SK-N-SH treated with all-trans-retinoic acid at 6 μM for 48 hours (cell line): ENCODE measurements around the gene MT1X.

Source experiments
- ATAC-seq: fragments of 200-7000 bp; cut with Tn5 transposase; 3 replicates; pipeline ENCODE4 v1.9.1; 2020; ENCODE audit warnings: mild to moderate bottlenecking, moderate library complexity
- ARNTL ChIP-seq: fragments of 450-650 bp; formaldehyde crosslinking; IDR thresholded peaks from 2 replicates; pipeline ENCODE4 v1.5.0; 2020; ENCODE audit warnings: low read depth, mild to moderate bottlenecking, moderate library complexity, borderline replicate concordance
- BACH2 ChIP-seq: fragments of 250-450 bp; sonication (Bioruptor Pico); IDR thresholded peaks from 2 replicates; pipeline ENCODE4 v1.9.0; 2021; ENCODE audit warnings: mild to moderate bottlenecking, borderline replicate concordance
- CSDC2 ChIP-seq: fragments of 250-450 bp; sonication (Bioruptor Pico); IDR thresholded peaks from 2 replicates; pipeline ENCODE4 v1.5.0; 2020; ENCODE audit warnings: mild to moderate bottlenecking, moderate library complexity
- ESRRG ChIP-seq: fragments of 250-450 bp; sonication (Bioruptor Pico); IDR thresholded peaks from 2 replicates; pipeline ENCODE4 v1.6.1; 2021; ENCODE audit warnings: mild to moderate bottlenecking
- GLIS3 ChIP-seq: fragments of 250-450 bp; sonication (Bioruptor Pico); IDR thresholded peaks from 2 replicates; pipeline ENCODE4 v1.5.0; 2020; ENCODE audit warnings: mild to moderate bottlenecking, moderate library complexity
- ISL1 ChIP-seq: fragments of 250-450 bp; sonication (Bioruptor Pico); IDR thresholded peaks from 2 replicates; pipeline ENCODE4 v2.1.2; 2022; ENCODE audit warnings: mild to moderate bottlenecking, moderate library complexity
- OSR1 ChIP-seq: fragments of 250-450 bp; sonication (Bioruptor Pico); IDR thresholded peaks from 2 replicates; pipeline ENCODE4 v1.8.0; 2022; ENCODE audit warnings: moderate library complexity, mild to moderate bottlenecking, inconsistent platforms
- PATZ1 ChIP-seq: fragments of 250-450 bp; sonication (Bioruptor Pico); IDR thresholded peaks from 2 replicates; pipeline ENCODE4 v1.8.0; 2020; ENCODE audit warnings: mild to moderate bottlenecking, moderate library complexity, borderline replicate concordance
- PPARA ChIP-seq: fragments of 250-450 bp; sonication (Bioruptor Pico); IDR thresholded peaks from 2 replicates; pipeline ENCODE4 v1.5.0; 2020; ENCODE audit warnings: mild to moderate bottlenecking, borderline replicate concordance
- SNAI2 ChIP-seq: fragments of 250-450 bp; sonication (Bioruptor Pico); IDR thresholded peaks from 2 replicates; pipeline ENCODE4 v1.5.0; 2020; ENCODE audit warnings: mild to moderate bottlenecking, moderate library complexity
- TCF4 ChIP-seq: fragments of 250-450 bp; sonication (Bioruptor Pico); IDR thresholded peaks from 2 replicates; pipeline ENCODE4 v1.8.0; 2021; ENCODE audit warnings: mild to moderate bottlenecking, moderate library complexity, borderline replicate concordance
- ZC3H10 ChIP-seq: fragments of 250-450 bp; sonication (Bioruptor Pico); IDR thresholded peaks from 2 replicates; pipeline ENCODE4 v1.5.1; 2021; ENCODE audit warnings: mild to moderate bottlenecking, moderate library complexity
- ZFP3 ChIP-seq: fragments of 250-450 bp; sonication (Bioruptor Pico); IDR thresholded peaks from 2 replicates; pipeline ENCODE4 v1.5.0; 2020; ENCODE audit warnings: mild to moderate bottlenecking, moderate library complexity
- ZFP30 ChIP-seq: fragments of 450-650 bp; formaldehyde crosslinking; IDR thresholded peaks from 2 replicates; pipeline ENCODE4 v1.5.0; 2022; ENCODE audit warnings: mild to moderate bottlenecking, moderate library complexity
- ZNF565 ChIP-seq: fragments of 450-650 bp; formaldehyde crosslinking; conservative IDR thresholded peaks from 2 replicates; pipeline ENCODE4 v1.5.0; 2020; ENCODE audit warnings: low read depth, mild to moderate bottlenecking, moderate library complexity
- ZNF70 ChIP-seq: fragments of 450-650 bp; formaldehyde crosslinking; IDR thresholded peaks from 2 replicates; pipeline ENCODE4 v1.5.0; 2020; ENCODE audit warnings: mild to moderate bottlenecking, moderate library complexity
- ZNF8 ChIP-seq: fragments of 450-650 bp; formaldehyde crosslinking; IDR thresholded peaks from 2 replicates; pipeline ENCODE4 v1.5.0; 2020; ENCODE audit warnings: mild to moderate bottlenecking, moderate library complexity
- TF ChIP-seq, protein P1 (sequence below): fragments of 250-450 bp; sonication (Bioruptor Pico); IDR thresholded peaks from 2 replicates; pipeline ENCODE4 v1.5.1; 2021; ENCODE audit warnings: mild to moderate bottlenecking, moderate library complexity
- TF ChIP-seq, protein P2 (sequence below): fragments of 250-450 bp; sonication (Bioruptor Pico); IDR thresholded peaks from 2 replicates; pipeline ENCODE4 v1.5.0; 2020; ENCODE audit warnings: mild to moderate bottlenecking, moderate library complexity
- TF ChIP-seq, protein P3 (sequence below): fragments of 250-450 bp; sonication (Bioruptor Pico); IDR thresholded peaks from 2 replicates; pipeline ENCODE4 v1.8.0; 2021; ENCODE audit warnings: low read depth, mild to moderate bottlenecking, moderate library complexity, borderline replicate concordance

The MT1X gene

GRCh38 chr16:56700631-56701030, 18.4 kb downstream of the MT1X start:
- no peak for TF ChIP-seq OSR1
- TF ChIP-seq ESRRG (CRISPR knock-in tag) = no peak
- TF ChIP-seq, protein P1, sequence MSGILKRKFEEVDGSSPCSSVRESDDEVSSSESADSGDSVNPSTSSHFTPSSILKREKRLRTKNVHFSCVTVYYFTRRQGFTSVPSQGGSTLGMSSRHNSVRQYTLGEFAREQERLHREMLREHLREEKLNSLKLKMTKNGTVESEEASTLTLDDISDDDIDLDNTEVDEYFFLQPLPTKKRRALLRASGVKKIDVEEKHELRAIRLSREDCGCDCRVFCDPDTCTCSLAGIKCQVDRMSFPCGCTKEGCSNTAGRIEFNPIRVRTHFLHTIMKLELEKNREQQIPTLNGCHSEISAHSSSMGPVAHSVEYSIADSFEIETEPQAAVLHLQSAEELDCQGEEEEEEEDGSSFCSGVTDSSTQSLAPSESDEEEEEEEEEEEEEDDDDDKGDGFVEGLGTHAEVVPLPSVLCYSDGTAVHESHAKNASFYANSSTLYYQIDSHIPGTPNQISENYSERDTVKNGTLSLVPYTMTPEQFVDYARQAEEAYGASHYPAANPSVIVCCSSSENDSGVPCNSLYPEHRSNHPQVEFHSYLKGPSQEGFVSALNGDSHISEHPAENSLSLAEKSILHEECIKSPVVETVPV = no peak
- no peak for TF ChIP-seq ZNF565 (CRISPR knock-in tag)
- TF ChIP-seq BACH2 (CRISPR knock-in tag) = no peak
- TF ChIP-seq PATZ1 (CRISPR knock-in tag) = no peak
- no peak for TF ChIP-seq ZNF8 (CRISPR knock-in tag)
- no peak for TF ChIP-seq ARNTL (CRISPR knock-in tag)
- no peak for TF ChIP-seq SNAI2 (CRISPR knock-in tag)
- ATAC-seq = no peak

DNA sequence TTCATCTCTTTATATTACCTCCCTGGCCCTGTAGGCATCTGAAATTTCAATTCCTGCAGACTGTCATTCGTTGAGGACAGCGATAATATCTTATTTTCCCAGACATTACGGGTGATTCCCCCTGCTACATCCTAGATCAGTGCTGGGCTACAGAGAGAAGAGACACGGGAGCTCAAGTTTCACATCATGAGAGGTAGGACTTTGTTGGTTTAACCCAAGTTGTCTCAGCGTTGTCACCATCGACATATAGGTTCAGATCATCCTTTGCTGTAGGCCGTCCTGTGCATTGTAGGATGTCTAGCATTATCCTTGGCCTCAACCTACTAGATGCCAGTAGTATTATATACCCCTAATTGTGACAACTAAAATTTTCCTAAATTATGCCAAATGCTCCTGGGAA, 19.3 kb downstream of the MT1X start:
- peak; percentile 13; the same call in 2 of the 3 replicates for ATAC-seq
- TF ChIP-seq TCF4 = no peak
- TF ChIP-seq BACH2 (CRISPR knock-in tag) = no peak
- TF ChIP-seq ZNF565 (CRISPR knock-in tag) = no peak
- TF ChIP-seq GLIS3 (CRISPR knock-in tag) = no peak
- no peak for TF ChIP-seq ZFP3 (CRISPR knock-in tag)
- TF ChIP-seq, protein P2, sequence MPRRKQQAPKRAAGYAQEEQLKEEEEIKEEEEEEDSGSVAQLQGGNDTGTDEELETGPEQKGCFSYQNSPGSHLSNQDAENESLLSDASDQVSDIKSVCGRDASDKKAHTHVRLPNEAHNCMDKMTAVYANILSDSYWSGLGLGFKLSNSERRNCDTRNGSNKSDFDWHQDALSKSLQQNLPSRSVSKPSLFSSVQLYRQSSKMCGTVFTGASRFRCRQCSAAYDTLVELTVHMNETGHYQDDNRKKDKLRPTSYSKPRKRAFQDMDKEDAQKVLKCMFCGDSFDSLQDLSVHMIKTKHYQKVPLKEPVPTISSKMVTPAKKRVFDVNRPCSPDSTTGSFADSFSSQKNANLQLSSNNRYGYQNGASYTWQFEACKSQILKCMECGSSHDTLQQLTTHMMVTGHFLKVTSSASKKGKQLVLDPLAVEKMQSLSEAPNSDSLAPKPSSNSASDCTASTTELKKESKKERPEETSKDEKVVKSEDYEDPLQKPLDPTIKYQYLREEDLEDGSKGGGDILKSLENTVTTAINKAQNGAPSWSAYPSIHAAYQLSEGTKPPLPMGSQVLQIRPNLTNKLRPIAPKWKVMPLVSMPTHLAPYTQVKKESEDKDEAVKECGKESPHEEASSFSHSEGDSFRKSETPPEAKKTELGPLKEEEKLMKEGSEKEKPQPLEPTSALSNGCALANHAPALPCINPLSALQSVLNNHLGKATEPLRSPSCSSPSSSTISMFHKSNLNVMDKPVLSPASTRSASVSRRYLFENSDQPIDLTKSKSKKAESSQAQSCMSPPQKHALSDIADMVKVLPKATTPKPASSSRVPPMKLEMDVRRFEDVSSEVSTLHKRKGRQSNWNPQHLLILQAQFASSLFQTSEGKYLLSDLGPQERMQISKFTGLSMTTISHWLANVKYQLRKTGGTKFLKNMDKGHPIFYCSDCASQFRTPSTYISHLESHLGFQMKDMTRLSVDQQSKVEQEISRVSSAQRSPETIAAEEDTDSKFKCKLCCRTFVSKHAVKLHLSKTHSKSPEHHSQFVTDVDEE (CRISPR knock-in tag) = no peak
- no peak for TF ChIP-seq ZFP30 (CRISPR knock-in tag)
- no peak for TF ChIP-seq ZC3H10
- TF ChIP-seq, protein P3, sequence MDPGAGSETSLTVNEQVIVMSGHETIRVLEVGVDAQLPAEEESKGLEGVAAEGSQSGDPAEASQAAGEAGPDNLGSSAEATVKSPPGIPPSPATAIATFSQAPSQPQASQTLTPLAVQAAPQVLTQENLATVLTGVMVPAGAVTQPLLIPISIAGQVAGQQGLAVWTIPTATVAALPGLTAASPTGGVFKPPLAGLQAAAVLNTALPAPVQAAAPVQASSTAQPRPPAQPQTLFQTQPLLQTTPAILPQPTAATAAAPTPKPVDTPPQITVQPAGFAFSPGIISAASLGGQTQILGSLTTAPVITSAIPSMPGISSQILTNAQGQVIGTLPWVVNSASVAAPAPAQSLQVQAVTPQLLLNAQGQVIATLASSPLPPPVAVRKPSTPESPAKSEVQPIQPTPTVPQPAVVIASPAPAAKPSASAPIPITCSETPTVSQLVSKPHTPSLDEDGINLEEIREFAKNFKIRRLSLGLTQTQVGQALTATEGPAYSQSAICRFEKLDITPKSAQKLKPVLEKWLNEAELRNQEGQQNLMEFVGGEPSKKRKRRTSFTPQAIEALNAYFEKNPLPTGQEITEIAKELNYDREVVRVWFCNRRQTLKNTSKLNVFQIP (CRISPR knock-in tag) = no peak
- no peak for TF ChIP-seq ZNF8 (CRISPR knock-in tag)
- TF ChIP-seq ISL1 (CRISPR knock-in tag) = no peak
- TF ChIP-seq OSR1 = no peak
- no peak for TF ChIP-seq PPARA (CRISPR knock-in tag)
- no peak for TF ChIP-seq ZNF70 (CRISPR knock-in tag)
- no peak for TF ChIP-seq CSDC2 (CRISPR knock-in tag)
- TF ChIP-seq, protein P1 = no peak

- TF ChIP-seq PATZ1 (CRISPR knock-in tag) = no peak
- TF ChIP-seq SNAI2 (CRISPR knock-in tag) = no peak
- no peak for ATAC-seq
These were observed 20.6 kb downstream of the MT1X start for GRCh38 chr16:56702836-56703235.
